ENCODE results near the gene SELENON. TPM values are rescaled to one million over a fixed set of nuclear protein-coding genes. Genes with fewer than 3 reads are reported as not detected.

Gene SELENON
- total and polyA plus RNA-seq, 2 of the 4 experiments (the other 2 are of a cell fraction) = 9.1 to 114 TPM

DNA sequence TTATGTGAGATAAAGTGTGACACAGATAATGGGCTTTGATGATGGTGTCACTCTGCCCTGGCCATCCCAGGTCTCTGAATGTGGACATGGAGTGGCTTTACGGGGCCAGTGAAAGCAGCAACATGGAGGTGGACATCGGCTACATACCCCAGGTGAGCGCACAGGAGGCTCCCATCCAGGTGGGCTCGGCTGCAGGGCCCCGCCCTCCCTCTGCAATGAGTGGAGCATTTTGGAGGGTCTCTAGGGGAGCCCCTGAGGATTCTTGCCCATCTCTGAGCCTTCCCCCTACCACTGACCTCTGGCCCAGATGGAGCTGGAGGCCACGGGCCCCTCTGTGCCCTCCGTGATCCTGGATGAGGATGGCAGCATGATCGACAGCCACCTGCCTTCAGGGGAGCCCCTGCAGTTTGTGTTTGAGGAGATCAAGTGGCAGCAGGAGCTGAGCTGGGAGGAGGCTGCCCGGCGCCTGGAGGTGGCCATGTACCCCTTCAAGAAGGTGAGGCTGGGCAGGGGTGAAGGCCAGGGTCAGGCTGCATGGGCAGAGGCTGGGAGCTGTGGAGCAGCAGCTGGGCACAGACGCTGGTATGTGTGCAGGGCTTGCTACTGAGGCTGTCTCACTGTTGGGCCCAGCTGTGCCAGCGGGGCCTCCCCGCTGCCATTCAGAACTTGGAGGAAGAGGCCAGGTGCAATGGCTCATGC is 11.5 kb downstream of the SELENON start:
- Histone ChIP-seq H2BK20ac (ENCODE audit: low read depth, low read length) (no peak overlapping the region), H4K5ac (ENCODE audit: low read depth, low read length) (no peak overlapping the region), H3K14ac (replicated peaks; ENCODE audit: low read depth, low read length) (no peak overlapping the region), H2AK9ac (replicated peaks; ENCODE audit: low read depth, low read length, poor library complexity) (peak overlapping the region; percentile 22), H2AFZ (replicated peaks; ENCODE audit: low read length, poor library complexity) (peak overlapping the region; percentile 11), H2BK120ac (ENCODE audit: low read depth, low read length) (no peak overlapping the region), H4K91ac (ENCODE audit: insufficient read depth, low read depth, low read length) (no peak overlapping the region), H3K4me2 (ENCODE audit: low read depth, low read length) (no peak overlapping the region), H3K23ac (ENCODE audit: low read depth, low read length) (no peak overlapping the region), H2BK15ac (ENCODE audit: low read depth, low read length) (no peak overlapping the region), H3K36me3 (ENCODE audit: control insufficient read depth, insufficient read depth, low read length) (peaks cover 60% of the 10 kb centered on the region), H3K56ac (ENCODE audit: extremely low read depth, insufficient read depth, low read length) (no peak overlapping the region), H3K9me1 (ENCODE audit: insufficient read depth, low read length) (no peaks in the 10 kb centered on the region), H3K79me1 (ENCODE audit: low read depth in 1 of 2, low read length in 2 of 2) (peaks cover 0 to 9% of the 10 kb centered on the region in 2 experiments; a peak in 2 of 4 replicates), H3K9me3 (ENCODE audit: control insufficient read depth, insufficient read depth, low read length) (no peaks in the 10 kb centered on the region), H3K18ac (ENCODE audit: low read depth, low read length) (no peak overlapping the region), H2BK5ac (ENCODE audit: low read depth, low read length, poor library complexity, severe bottlenecking) (no peak overlapping the region), H3K4me3 (ENCODE audit: insufficient read depth, low read depth, low read length) (no peak overlapping the region), H2AK5ac (ENCODE audit: low read depth, low read length) (0 out of 2 replicates have a peak overlapping the region, but pooled peaks have one; percentile 69), H3K27me3 (ENCODE audit: control insufficient read depth, insufficient read depth, low read length) (no peaks in the 10 kb centered on the region), H3K27ac (ENCODE audit: insufficient read depth, low read length) (no peak overlapping the region), H3K4me1 (ENCODE audit: control insufficient read depth, insufficient read depth, low read length) (no peaks in the 10 kb centered on the region; the same call in 1 of the 2 replicates), H4K20me1 (ENCODE audit: insufficient read depth, low read length) (peaks cover 11% of the 10 kb centered on the region), H4K8ac (ENCODE audit: low read depth in 2 of 2, low read length in 2 of 2) (no peak overlapping the region), H3K9ac (ENCODE audit: low read depth, low read length) (no peak overlapping the region), H3K4ac (ENCODE audit: low read depth, low read length) (no peak overlapping the region)
- BruUV-seq (replicated peaks) = no TSS peak
- WGBS, 2 experiments (ENCODE audit: extremely low coverage in 2 of 2, insufficient read length in 1 of 2) = 80% methylated on average over 2 of the region's 13 CpGs; no CpG with 5 or more reads in 1 of the 2 experiments
- ATAC-seq (ENCODE audit: low read depth) = no peak
- TF ChIP-seq MAFK (IDR thresholded peaks at IDR 0.05; ENCODE audit: low read depth, low read length) (no peak), SMC3 (IDR thresholded peaks at IDR 0.05; ENCODE audit: low read depth, low read length) (no peak), CEBPB (IDR thresholded peaks at IDR 0.05; ENCODE audit: low read depth, low read length) (no peak), FOS (IDR thresholded peaks at IDR 0.05; ENCODE audit: low read depth, low read length) (no peak), RFX5 (IDR thresholded peaks at IDR 0.05; ENCODE audit: low read depth, low read length) (no peak), POLR2A (IDR thresholded peaks at IDR 0.05; ENCODE audit: low read depth, low read length) (no peak), NFE2L2 (IDR thresholded peaks at IDR 0.05; ENCODE audit: low read depth, low read length) (no peak), RCOR1 (IDR thresholded peaks at IDR 0.05; ENCODE audit: insufficient replicate concordance, low read length) (no peak), MAZ (IDR thresholded peaks at IDR 0.05; ENCODE audit: borderline replicate concordance, low read depth, low read length) (no peak)
- TF ChIP-seq, protein P1, sequence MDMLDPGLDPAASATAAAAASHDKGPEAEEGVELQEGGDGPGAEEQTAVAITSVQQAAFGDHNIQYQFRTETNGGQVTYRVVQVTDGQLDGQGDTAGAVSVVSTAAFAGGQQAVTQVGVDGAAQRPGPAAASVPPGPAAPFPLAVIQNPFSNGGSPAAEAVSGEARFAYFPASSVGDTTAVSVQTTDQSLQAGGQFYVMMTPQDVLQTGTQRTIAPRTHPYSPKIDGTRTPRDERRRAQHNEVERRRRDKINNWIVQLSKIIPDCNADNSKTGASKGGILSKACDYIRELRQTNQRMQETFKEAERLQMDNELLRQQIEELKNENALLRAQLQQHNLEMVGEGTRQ (IDR thresholded peaks at IDR 0.05; ENCODE audit: low read depth, low read length) = no peak
- TF ChIP-seq, protein P2, sequence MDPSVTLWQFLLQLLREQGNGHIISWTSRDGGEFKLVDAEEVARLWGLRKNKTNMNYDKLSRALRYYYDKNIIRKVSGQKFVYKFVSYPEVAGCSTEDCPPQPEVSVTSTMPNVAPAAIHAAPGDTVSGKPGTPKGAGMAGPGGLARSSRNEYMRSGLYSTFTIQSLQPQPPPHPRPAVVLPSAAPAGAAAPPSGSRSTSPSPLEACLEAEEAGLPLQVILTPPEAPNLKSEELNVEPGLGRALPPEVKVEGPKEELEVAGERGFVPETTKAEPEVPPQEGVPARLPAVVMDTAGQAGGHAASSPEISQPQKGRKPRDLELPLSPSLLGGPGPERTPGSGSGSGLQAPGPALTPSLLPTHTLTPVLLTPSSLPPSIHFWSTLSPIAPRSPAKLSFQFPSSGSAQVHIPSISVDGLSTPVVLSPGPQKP (IDR thresholded peaks at IDR 0.05; ENCODE audit: borderline replicate concordance, low read depth, low read length) = no peak
- TF ChIP-seq, protein P3, sequence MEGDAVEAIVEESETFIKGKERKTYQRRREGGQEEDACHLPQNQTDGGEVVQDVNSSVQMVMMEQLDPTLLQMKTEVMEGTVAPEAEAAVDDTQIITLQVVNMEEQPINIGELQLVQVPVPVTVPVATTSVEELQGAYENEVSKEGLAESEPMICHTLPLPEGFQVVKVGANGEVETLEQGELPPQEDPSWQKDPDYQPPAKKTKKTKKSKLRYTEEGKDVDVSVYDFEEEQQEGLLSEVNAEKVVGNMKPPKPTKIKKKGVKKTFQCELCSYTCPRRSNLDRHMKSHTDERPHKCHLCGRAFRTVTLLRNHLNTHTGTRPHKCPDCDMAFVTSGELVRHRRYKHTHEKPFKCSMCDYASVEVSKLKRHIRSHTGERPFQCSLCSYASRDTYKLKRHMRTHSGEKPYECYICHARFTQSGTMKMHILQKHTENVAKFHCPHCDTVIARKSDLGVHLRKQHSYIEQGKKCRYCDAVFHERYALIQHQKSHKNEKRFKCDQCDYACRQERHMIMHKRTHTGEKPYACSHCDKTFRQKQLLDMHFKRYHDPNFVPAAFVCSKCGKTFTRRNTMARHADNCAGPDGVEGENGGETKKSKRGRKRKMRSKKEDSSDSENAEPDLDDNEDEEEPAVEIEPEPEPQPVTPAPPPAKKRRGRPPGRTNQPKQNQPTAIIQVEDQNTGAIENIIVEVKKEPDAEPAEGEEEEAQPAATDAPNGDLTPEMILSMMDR (conservative IDR thresholded peaks at IDR 0.05; ENCODE audit: low read depth, low read length) = no peak
- ChIA-PET CTCF (no interaction called here), POLR2A (ENCODE audit: unreplicated experiment) (no interaction called here)
- no peak for DNase-seq
- dilution Hi-C loops (cut with HindIII; ENCODE audit: low sequenced_read_pairs, unreplicated experiment) (no loop called here), in situ Hi-C loops (cut with MboI; ENCODE audit: low sequenced_read_pairs) (loop anchor here (25.0 kb wide), 2 partner anchors 399 to 574 kb away; partner anchors contain the start of genes RHCE, RSRP1 and SYF2), intact Hi-C loops (cut with micrococcal nuclease) (loop anchor here (10.0 kb wide), 1 partner anchor 567 kb away; the partner anchor contains the start of gene RSRP1)
